Chondrocyte (in vitro differentiated cells): ENCODE data around the gene FAM76A. TPM values are rescaled to one million over a fixed set of nuclear protein-coding genes. Genes with fewer than 3 reads are reported as not detected.
A peak's percentile ranks its signal among the peaks of the same experiment; 100 is the strongest.
"Not testable (repeated sequence)": the region's sequence is repeated elsewhere in the genome, so short reads cannot be mapped to it uniquely, and the experiment has no call there.

ENCODE experiments used
- DNase-seq: peaks from one replicate; pipeline ENCODE4 v3.0.0; 2021; ENCODE audit warnings: mixed read lengths, low spot score
- H3K27ac Mint-ChIP-seq: one replicate; pipeline ENCODE4 v1.8.0; 2021; ENCODE audit warnings: mild to moderate bottlenecking, moderate library complexity, mixed read lengths; ENCODE audit not compliant: unreplicated experiment
- H3K27me3 Mint-ChIP-seq: 2 replicates; pipeline ENCODE4 v1.8.0; 2021; ENCODE audit warnings: low read depth, mixed read lengths
- H3K36me3 Mint-ChIP-seq: 2 replicates; pipeline ENCODE4 v1.8.0; 2021; ENCODE audit warnings: low read depth, mixed read lengths
- H3K4me1 Mint-ChIP-seq: 2 replicates; pipeline ENCODE4 v1.8.0; 2021; ENCODE audit warnings: low read depth, mild to moderate bottlenecking, mixed read lengths
- H3K4me3 Mint-ChIP-seq: one replicate; pipeline ENCODE4 v1.8.0; 2021; ENCODE audit warnings: mild to moderate bottlenecking, moderate library complexity, mixed read lengths; ENCODE audit not compliant: unreplicated experiment
- H3K9me3 Mint-ChIP-seq: 2 replicates; pipeline ENCODE4 v1.8.0; 2021; ENCODE audit warnings: low read depth, mixed read lengths
- CTCF ChIP-seq: fragments of 200-600 bp; sonication (generic); IDR thresholded peaks from 2 replicates; pipeline ENCODE4 v1.5.0; 2021; ENCODE audit warnings: antibody characterized with exemption, mild to moderate bottlenecking, moderate library complexity
- total RNA-seq: library from RNA; stranded (reverse); gene quantifications from 3 replicates; pipeline ENCODE4 v1.2.1, GENCODE V29; 2021

FAM76A gene
- total RNA-seq, 1 donor from 2014 or later = 13.6 TPM

GRCh38 chr1:27782950-27783349 lies 57.2 kb downstream of the FAM76A start:
- H3K27ac Mint-ChIP-seq = no peak overlapping the region

GRCh38 chr1:27784700-27785099 lies 58.9 kb downstream of the FAM76A start:
- Mint-ChIP-seq H3K36me3 (no peaks in the 10 kb centered on the region), H3K27ac (no peak overlapping the region), H3K4me3 (no peak overlapping the region), H3K9me3 (no peaks in the 10 kb centered on the region), H3K4me1 (peaks cover 27% of the 10 kb centered on the region), H3K27me3 (no peaks in the 10 kb centered on the region)
- no peak for TF ChIP-seq CTCF
- DNase-seq = no peak

More at GRCh38 chr1:27782950-27783349, 57.2 kb downstream of the FAM76A start:
- no peak overlapping the region for H3K4me3 Mint-ChIP-seq
- H3K27me3 Mint-ChIP-seq = no peaks in the 10 kb centered on the region
- no peaks in the 10 kb centered on the region for H3K9me3 Mint-ChIP-seq
- no peak for TF ChIP-seq CTCF
- no peak for DNase-seq
- H3K36me3 Mint-ChIP-seq = peaks cover 3% of the 10 kb centered on the region
- H3K4me1 Mint-ChIP-seq = peaks cover 13% of the 10 kb centered on the region

- Mint-ChIP-seq H3K27ac (peak overlapping the region; percentile 82), H3K4me1 (peaks cover 29% of the 10 kb centered on the region), H3K4me3 (no peak overlapping the region), H3K27me3 (no peaks in the 10 kb centered on the region), H3K36me3 (peaks cover 5% of the 10 kb centered on the region), H3K9me3 (no peaks in the 10 kb centered on the region)
- TF ChIP-seq CTCF = no peak
- DNase-seq = no peak
Measured at GRCh38 chr1:27785781-27786455, 60.2 kb downstream of the FAM76A start.

GRCh38 chr1:27787895-27788294 lies 62.1 kb downstream of the FAM76A start:
- Mint-ChIP-seq H3K27ac (peak overlapping the region; percentile 42), H3K4me3 (no peak overlapping the region), H3K27me3 (no peaks in the 10 kb centered on the region), H3K4me1 (peaks cover 29% of the 10 kb centered on the region), H3K9me3 (no peaks in the 10 kb centered on the region), H3K36me3 (peaks cover 5% of the 10 kb centered on the region)
- TF ChIP-seq CTCF = no peak
- DNase-seq = no peak

GRCh38 chr1:27789540-27790041 lies 63.8 kb downstream of the FAM76A start:
- no peaks in the 10 kb centered on the region for H3K9me3 Mint-ChIP-seq
- no peak for DNase-seq
- H3K4me1 Mint-ChIP-seq = peaks cover 29% of the 10 kb centered on the region
- H3K36me3 Mint-ChIP-seq = peaks cover 15% of the 10 kb centered on the region
- no peak for TF ChIP-seq CTCF
- no peak overlapping the region for H3K27ac Mint-ChIP-seq
- no peaks in the 10 kb centered on the region for H3K27me3 Mint-ChIP-seq
- H3K4me3 Mint-ChIP-seq = no peak overlapping the region

- not testable (repeated sequence) for DNase-seq, H3K9me3 Mint-ChIP-seq, H3K4me3 Mint-ChIP-seq, H3K27ac Mint-ChIP-seq, H3K27me3 Mint-ChIP-seq
- Mint-ChIP-seq H3K4me1 (peaks cover 29% of the 10 kb centered on the region), H3K36me3 (peaks cover 18% of the 10 kb centered on the region)
Measured at GRCh38 chr1:27790270-27790669, 64.5 kb downstream of the FAM76A start.
